HG03565 (cell line): ENCODE results near the gene SRSF1.
"Not testable (repeated sequence)": the region's sequence is repeated elsewhere in the genome, so short reads cannot be mapped to it uniquely, and the experiment has no call there.

ENCODE experiments used
- ATAC-seq: cut with Tn5 transposase; IDR thresholded peaks from one replicate; pipeline ENCODE4 v1.9.1; 2021; ENCODE audit warnings: mild to moderate bottlenecking, moderate library complexity; ENCODE audit not compliant: unreplicated experiment

The SRSF1 gene

GRCh38 chr17:57970710-57971109, 36.3 kb downstream of the SRSF1 start:
- ATAC-seq, result no peak

- no peak for ATAC-seq
Observed at GRCh38 chr17:57968456-57968855, 38.6 kb downstream of the SRSF1 start.

- no peak for ATAC-seq
Observed at GRCh38 chr17:57966875-57967274, 40.2 kb downstream of the SRSF1 start.

- no peak for ATAC-seq
Observed at GRCh38 chr17:57966246-57966645, 40.8 kb downstream of the SRSF1 start.

- ATAC-seq, result no peak
Observed at GRCh38 chr17:57965521-57966160, 41.4 kb downstream of the SRSF1 start.

- ATAC-seq, result no peak
Observed at GRCh38 chr17:57963149-57963511, 43.9 kb downstream of the SRSF1 start.

GRCh38 chr17:57962279-57963148, 44.5 kb downstream of the SRSF1 start:
- no peak for ATAC-seq

- no peak for ATAC-seq
Observed at GRCh38 chr17:57959929-57960328, 47.1 kb downstream of the SRSF1 start.

GRCh38 chr17:57958391-57958790, 48.7 kb downstream of the SRSF1 start:
- not testable (repeated sequence) for ATAC-seq

GRCh38 chr17:57957886-57958285, 49.2 kb downstream of the SRSF1 start:
- ATAC-seq, result no peak

GRCh38 chr17:57957120-57957850, 49.8 kb downstream of the SRSF1 start:
- no peak for ATAC-seq

GRCh38 chr17:57956291-57957119, 50.5 kb downstream of the SRSF1 start:
- ATAC-seq, result peak; percentile 61

- ATAC-seq, result no peak
Observed at GRCh38 chr17:57955183-57955931, 51.7 kb downstream of the SRSF1 start, which contains the start of gene CUEDC1. TSS of gene CUEDC1 (minus strand) at chr17:57955412. CDS start at chr17:57885564, 69,848 bp downstream.

GRCh38 chr17:57954397-57955182, 52.5 kb downstream of the SRSF1 start:
- no peak for ATAC-seq

- ATAC-seq, result no peak
Observed at GRCh38 chr17:57953705-57954396, 53.2 kb downstream of the SRSF1 start.
